Gastroesophageal sphincter (tissue), 3 donors: Measurements from ENCODE around the gene ALG12.

Source experiments
- EP300 ChIP-seq: sonication (generic); formaldehyde crosslinking; IDR thresholded peaks from one replicate; pipeline ENCODE4 v1.6.1; 2017; ENCODE audit warnings: antibody characterized with exemption, mild to moderate bottlenecking
- POLR2A ChIP-seq, 2 donors: fragments of 450-650 bp; IDR thresholded peaks; one replicate each; pipeline ENCODE4 v1.6.1; 2017; ENCODE audit warnings: antibody characterized with exemption in 2 of 2, mild to moderate bottlenecking in 2 of 2, moderate library complexity in 1 of 2
- POLR2AphosphoS5 ChIP-seq: sonication (generic); formaldehyde crosslinking; IDR thresholded peaks from one replicate; pipeline ENCODE4 v1.6.1; 2017; ENCODE audit warnings: antibody characterized with exemption
- TF ChIP-seq, protein P1 (sequence below), 4 experiments: fragments of 200-600 bp in 2 of 4; fragments of 450-650 bp in 2 of 4; sonication (generic) in 1 of 4; IDR thresholded peaks; one replicate each; pipeline ENCODE4 v1.5.1; 2017 to 2019; ENCODE audit warnings: antibody characterized with exemption in 4 of 4, mild to moderate bottlenecking in 2 of 4, moderate library complexity in 2 of 4

DNA sequence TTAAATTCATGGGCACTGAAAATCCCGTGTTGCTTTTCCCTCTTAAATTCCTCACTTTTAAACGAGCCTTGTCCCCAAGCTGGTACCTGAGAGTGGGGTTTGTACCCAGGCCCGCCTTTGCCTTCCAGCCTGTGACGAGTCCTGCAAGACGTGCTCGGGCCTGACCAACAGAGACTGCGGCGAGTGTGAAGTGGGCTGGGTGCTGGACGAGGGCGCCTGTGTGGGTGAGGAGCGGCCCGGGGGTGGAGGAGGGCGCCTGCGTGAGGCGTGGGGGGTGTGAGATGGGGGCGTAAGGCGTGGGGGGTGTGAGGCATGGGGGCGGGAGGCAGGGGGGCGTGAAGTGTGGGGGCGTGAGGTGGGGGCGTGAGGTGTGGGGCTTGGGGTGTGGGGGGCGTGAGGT lies 4.2 kb upstream of the ALG12 start:
- TF ChIP-seq, protein P1, sequence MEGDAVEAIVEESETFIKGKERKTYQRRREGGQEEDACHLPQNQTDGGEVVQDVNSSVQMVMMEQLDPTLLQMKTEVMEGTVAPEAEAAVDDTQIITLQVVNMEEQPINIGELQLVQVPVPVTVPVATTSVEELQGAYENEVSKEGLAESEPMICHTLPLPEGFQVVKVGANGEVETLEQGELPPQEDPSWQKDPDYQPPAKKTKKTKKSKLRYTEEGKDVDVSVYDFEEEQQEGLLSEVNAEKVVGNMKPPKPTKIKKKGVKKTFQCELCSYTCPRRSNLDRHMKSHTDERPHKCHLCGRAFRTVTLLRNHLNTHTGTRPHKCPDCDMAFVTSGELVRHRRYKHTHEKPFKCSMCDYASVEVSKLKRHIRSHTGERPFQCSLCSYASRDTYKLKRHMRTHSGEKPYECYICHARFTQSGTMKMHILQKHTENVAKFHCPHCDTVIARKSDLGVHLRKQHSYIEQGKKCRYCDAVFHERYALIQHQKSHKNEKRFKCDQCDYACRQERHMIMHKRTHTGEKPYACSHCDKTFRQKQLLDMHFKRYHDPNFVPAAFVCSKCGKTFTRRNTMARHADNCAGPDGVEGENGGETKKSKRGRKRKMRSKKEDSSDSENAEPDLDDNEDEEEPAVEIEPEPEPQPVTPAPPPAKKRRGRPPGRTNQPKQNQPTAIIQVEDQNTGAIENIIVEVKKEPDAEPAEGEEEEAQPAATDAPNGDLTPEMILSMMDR (IDR thresholded peaks at IDR 0.05): no peak
- TF ChIP-seq POLR2AphosphoS5 (no peak), POLR2A (IDR thresholded peaks at IDR 0.05) (no peak), EP300 (no peak)
